ENCODE measurements around the gene GCLM.
"Not testable (repeated sequence)": the region's sequence is repeated elsewhere in the genome, so short reads cannot be mapped to it uniquely, and the experiment has no call there.

Gene GCLM, protein sequence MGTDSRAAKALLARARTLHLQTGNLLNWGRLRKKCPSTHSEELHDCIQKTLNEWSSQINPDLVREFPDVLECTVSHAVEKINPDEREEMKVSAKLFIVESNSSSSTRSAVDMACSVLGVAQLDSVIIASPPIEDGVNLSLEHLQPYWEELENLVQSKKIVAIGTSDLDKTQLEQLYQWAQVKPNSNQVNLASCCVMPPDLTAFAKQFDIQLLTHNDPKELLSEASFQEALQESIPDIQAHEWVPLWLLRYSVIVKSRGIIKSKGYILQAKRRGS

GRCh38 chr1:93909146-93910050 is at the start of gene GCLM:
GCLM (minus strand) TSS chr1:93909430; CDS start chr1:93909163, 267 bp downstream.
- DNase-seq (ENCODE audit: low spot score): peak; percentile 96

GRCh38 chr1:93958726-93959100 is 49.5 kb upstream of the GCLM start:
- no peak for DNase-seq (ENCODE audit: low spot score)

DNA sequence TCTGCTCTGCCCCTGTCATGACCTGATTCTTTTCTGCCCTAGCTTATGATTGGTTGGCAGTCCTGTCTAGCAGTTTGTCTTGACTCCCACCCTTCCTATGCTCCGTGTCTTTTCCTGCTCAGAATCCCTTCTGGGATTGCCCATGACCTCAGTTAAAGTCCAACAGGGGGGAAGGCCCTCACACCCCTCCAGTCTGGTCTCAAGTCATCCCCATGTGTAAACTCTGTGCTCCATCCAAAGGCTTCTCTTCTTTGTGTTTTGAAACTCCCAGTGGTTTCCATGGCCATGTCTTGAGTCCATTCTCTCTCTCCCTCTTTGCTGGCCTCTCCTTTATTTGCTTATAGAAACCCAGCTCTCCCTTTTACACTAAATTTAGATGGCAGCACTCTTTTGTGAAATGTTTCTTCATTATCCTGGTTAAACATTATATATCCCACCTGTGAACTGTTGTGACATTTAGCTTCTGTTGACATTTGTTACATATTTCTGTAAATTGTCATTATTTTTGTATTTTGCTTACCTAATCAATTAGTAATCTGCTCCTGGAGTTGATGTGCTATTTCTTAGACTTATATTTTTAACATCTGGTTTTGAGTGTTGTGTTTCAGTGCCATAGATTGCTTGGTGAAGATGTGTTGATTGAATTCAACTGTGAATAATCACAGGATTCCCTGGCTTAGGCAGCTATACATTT is 48.9 kb upstream of the GCLM start:
- DNase-seq (ENCODE audit: low spot score): no peak

DNA sequence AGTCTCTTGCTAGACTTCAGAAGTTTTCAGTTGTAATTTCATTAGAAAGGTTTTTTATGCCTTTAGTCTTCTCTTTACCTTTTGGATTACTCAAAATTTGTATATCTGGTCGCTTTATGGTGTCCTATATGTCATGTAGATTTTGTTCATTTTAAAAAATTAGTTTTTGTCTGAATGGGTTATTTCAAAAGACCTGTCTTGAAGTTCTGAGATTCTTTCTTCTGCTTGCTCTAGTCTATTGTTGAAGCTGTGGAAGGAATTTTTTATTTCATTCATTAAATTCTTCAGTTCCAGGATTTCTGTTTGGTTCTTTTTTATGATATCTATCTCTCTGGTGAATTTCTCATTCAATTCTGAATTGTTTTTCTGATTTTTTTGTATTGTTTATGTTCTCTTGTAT is 46.5 kb upstream of the GCLM start:
- no peak for DNase-seq (ENCODE audit: low spot score)

DNA sequence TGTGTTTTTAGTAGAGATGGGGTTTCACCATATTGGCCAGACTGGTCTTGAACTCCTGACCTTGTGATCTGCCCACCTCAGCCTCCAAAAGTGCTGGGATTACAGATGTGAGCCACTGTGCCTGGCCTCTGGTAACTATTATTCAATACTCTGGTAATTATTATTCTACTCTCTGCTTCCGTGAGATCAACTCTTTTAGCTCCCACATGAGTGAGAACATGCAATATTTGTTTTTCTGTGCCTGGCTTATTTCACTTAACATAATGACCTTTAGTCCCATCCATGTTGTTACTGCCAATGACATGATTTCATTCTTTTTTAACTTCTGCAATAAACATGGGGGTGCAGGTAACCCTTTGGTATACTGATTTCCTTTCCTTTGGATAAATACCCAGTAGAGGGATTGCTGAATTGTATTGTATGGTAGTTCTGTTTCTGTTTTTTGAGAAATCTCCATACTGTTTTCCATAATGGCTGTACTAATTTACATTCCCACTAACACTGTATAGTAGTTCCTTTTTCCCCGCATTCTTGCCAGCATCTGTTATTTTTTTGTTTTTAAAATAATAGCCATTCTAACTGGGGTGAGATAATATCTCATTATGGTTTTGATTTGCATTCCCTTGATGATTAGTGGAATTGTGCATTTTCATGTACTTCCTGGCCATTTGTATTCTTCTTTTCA is 37.9 kb upstream of the GCLM start:
- DNase-seq (ENCODE audit: low spot score): not testable (repeated sequence)

GRCh38 chr1:93938461-93939145 is 29.4 kb upstream of the GCLM start:
- DNase-seq (ENCODE audit: low spot score): no peak

GRCh38 chr1:93937997-93938396 is 28.8 kb upstream of the GCLM start:
- DNase-seq (ENCODE audit: low spot score): no peak

GRCh38 chr1:93925206-93925605 is 16.0 kb upstream of the GCLM start:
- no peak for DNase-seq (ENCODE audit: low spot score)

- no peak for DNase-seq (ENCODE audit: low spot score)
Measured at GRCh38 chr1:93919780-93920179, 10.6 kb upstream of the GCLM start.

DNA sequence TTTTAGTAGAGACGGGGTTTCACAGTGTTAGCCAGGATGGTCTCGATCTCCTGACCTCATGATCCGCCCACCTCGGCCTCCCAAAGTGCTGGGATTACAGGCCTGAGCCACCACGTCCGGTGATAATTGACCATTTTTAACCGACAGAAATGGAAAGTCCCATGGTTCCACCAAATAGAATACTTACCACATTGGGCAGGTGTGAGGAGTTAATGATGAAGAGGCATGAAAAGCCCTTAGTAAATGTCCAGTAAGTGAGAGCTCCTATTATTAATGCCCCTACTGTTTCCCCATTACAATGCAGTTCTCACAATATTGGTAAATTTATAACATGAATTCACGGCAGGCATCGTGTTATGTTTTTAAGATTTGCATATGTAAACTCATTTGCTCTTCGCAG is 8.1 kb upstream of the GCLM start:
- no peak for DNase-seq (ENCODE audit: low spot score)

DNA sequence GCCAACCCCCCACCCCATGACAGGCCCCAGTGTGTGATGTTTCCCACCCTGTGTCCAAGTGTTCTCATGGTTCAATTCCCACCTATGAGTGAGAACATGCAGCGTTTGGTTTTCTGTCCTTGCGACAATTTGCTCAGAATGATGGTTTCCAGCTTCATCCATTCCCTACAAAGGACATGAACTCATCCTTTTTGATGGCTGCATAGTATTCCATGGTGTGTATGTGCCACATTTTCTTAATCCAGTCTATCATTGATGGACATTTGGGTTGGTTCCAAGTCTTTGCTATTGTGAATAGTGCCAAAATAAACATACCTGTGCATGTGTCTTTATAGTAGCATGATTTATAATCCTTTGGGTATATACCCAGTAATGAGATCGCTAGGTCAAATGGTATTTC is 1.6 kb upstream of the GCLM start:
- DNase-seq (ENCODE audit: low spot score): not testable (repeated sequence)

DNA sequence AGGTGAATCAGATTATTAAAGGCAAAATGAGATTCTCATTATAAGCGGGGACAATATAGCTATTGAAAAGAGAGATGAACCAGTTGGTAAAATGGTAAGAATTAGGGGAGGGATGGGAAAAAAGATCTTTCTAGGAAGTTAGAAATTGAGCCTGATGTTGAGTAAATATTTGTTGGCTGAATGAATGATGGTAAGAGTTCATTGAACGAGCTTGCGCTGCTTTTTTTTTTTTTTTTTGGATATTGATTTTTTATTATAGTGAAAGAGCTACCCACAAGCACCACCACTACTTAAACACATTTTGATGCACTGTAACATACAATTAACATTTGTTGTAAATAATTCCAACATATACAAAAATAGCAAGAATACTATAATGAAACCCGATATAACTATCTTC is 1.1 kb upstream of the GCLM start:
- no peak for DNase-seq (ENCODE audit: low spot score)

- peak; percentile 53 for DNase-seq (ENCODE audit: low spot score)
Measured at GRCh38 chr1:93908394-93909145, 660 bp downstream of the GCLM start.

GRCh38 chr1:93907718-93908117 is 1.5 kb downstream of the GCLM start:
- peak; percentile 75 for DNase-seq (ENCODE audit: low spot score)

DNA sequence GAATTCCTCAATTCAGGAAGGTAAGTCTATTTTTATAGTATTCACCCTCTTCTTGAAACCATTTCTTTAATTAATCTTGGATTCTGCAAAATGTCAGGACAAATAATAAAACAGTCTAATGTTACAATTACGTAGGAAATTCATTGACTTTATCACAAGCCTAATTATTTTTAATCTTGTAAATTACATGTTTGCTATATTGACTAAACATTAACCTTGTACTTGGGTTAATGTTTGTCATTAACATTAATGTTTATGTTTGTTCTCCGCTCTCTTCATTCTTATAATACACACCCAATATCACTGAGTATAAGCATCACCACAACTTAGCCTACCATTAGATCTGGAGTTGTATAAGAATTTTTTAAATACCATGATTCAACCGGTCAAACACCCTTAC is 2.8 kb downstream of the GCLM start:
- DNase-seq (ENCODE audit: low spot score): no peak

DNA sequence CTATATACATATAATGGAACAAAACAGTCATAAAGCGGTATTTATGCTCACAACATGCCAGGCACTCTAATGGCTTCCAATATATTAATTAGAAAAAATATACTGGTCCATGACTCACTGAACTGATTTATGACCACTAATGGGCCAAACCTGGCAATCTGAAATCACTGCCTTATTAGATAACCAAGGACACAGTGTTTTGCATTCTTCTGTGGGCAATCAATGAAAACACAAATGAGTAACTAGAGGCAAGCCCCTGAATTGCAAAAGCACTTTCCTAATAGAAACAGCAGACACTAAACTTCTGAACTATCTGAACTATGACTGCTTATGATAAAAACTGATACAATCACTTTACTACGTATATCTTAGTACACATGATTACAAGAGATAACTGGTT is 3.5 kb downstream of the GCLM start:
- no peak for DNase-seq (ENCODE audit: low spot score)

- no peak for DNase-seq (ENCODE audit: low spot score)
Measured at GRCh38 chr1:93905051-93905450, 4.2 kb downstream of the GCLM start.

GRCh38 chr1:93904228-93904627 is 5.0 kb downstream of the GCLM start:
- no peak for DNase-seq (ENCODE audit: low spot score)

DNA sequence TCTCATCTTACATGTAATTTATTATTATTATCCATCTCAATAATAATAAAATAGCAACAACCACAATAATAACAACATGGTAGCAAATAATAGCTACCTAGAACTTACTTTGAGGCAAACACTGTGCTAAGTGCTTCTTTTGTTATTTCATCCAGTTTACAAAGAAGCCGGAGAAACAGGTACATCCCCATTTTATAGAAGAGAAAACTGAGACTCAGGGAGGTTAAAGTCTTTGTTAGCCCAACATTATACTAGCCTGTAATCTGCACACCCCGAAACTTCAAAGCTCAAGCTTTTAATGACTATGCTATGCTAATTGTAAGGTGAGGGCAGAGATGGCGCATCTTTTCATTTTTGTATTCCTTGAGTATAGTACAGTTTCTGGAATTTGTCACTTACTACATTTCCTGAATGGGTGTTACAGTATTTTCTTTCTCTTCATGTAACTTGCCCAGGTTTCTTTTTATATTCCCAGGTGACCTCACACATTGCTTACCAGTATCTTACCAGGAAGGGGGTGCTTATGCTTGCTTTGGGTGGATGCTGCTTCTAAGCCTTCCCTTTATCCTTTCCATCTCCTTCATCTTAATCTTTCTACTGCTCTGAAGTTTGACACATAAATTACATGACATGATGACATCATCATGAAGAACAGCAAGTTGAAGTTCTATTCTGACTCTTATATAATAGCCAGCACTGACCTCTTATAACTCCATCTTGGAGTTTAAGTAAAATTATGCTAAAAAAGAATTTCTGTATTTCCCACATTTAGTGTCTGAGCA is 8.3 kb downstream of the GCLM start:
- no peak for DNase-seq (ENCODE audit: low spot score)

- no peak for DNase-seq (ENCODE audit: low spot score)
Measured at GRCh38 chr1:93899543-93900207, 9.6 kb downstream of the GCLM start.
